HCT116 (cell line): ENCODE measurements around the gene MUSTN1. TPM values are rescaled to one million over a fixed set of nuclear protein-coding genes. Genes with fewer than 3 reads are reported as not detected.

Experiments
- ATAC-seq: fragments of 200-7000 bp; cut with Tn5 transposase; 2 replicates; pipeline ENCODE4 v1.9.1; 2020; ENCODE audit warnings: mild to moderate bottlenecking, moderate library complexity
- BruUV-seq: library from RNA; stranded (reverse); fragments of 400-500 nt; replicated peaks from 2 replicates; lab custom pipeline; 2021; lab: Mats Ljungman, UMichigan
- CTCF ChIA-PET: fragments of 300-600 bp; sonication (Branson Sonifier 250); formaldehyde crosslinking; loops from one replicate; lab custom pipeline; 2021; ENCODE audit warnings: antibody characterized with exemption; lab: Charles Lee
- POLR2A ChIA-PET: fragments of 300-600, 350-600 bp; sonication (Branson Sonifier 250); formaldehyde crosslinking; loops from one replicate; lab custom pipeline; 2021; ENCODE audit warnings: antibody characterized with exemption; lab: Charles Lee
- RAD21 ChIA-PET, 2 experiments: fragments of 300-600 bp; sonication (Branson Sonifier 250); formaldehyde crosslinking; loops; one replicate each; lab custom pipeline; 2023; ENCODE audit warnings: low total read pairs in 2 of 2; ENCODE audit not compliant: uncharacterized antibody in 2 of 2, unreplicated experiment in 2 of 2, low non-redundant PET in 1 of 2; lab: Charles Lee
- DNase-seq: peaks from one replicate; pipeline ENCODE4 v3.0.0-alpha.2; 2010; ENCODE audit warnings: low read depth, low spot score
- H2AFZ ChIP-seq: fragments of 200-600 bp; shearing (Covaris generic), sonication (generic); 2 replicates; pipeline ENCODE4 v1.6.1; 2017; ENCODE audit warnings: low read depth, mixed run types, mixed read lengths, antibody characterized with exemption, low read length; ENCODE audit not compliant: poor library complexity, severe bottlenecking
- H3K27ac ChIP-seq: 2 replicates; pipeline ENCODE4 v1.5.1; 2012; ENCODE audit warnings: low read depth, low read length
- H3K27me3 ChIP-seq: fragments of 200-600 bp; sonication (generic); 2 replicates; pipeline ENCODE4 v1.6.1; 2016; ENCODE audit warnings: mixed run types, low read length, mixed read lengths; ENCODE audit not compliant: insufficient read depth
- H3K36me3 ChIP-seq, 2 experiments: fragments of 200-500 bp in 1 of 2; fragments of 200-600 bp in 1 of 2; sonication (Bioruptor generic) in 1 of 2; sonication (generic) in 1 of 2; 2 replicates each; pipeline versions ENCODE4 v1.5.1 to v1.6.1; 2014 to 2016; ENCODE audit warnings: low read length in 2 of 2, inconsistent platforms in 1 of 2, mixed read lengths in 1 of 2, mixed run types in 1 of 2; ENCODE audit not compliant: insufficient read depth in 2 of 2, control insufficient read depth in 1 of 2
- H3K4me1 ChIP-seq, 2 experiments: fragments of 200-600 bp in 1 of 2; sonication (generic) in 1 of 2; 2 replicates each; pipeline versions ENCODE4 v1.5.1 to v1.6.1; 2012 to 2017; ENCODE audit warnings: low read length in 2 of 2, inconsistent platforms in 1 of 2, mild to moderate bottlenecking in 1 of 2, mixed read lengths in 1 of 2, mixed run types in 1 of 2, moderate library complexity in 1 of 2; ENCODE audit not compliant: insufficient read depth in 2 of 2, control insufficient read depth in 1 of 2
- H3K4me2 ChIP-seq: fragments of 200-600 bp; sonication (generic); 2 replicates; pipeline ENCODE4 v1.6.1; 2017; ENCODE audit warnings: mixed run types, low read length, mixed read lengths
- H3K4me3 ChIP-seq, 2 experiments: fragments of 200-600 bp in 1 of 2; sonication (generic) in 1 of 2; replicated peaks in 1 of 2; 2 replicates each; pipeline ENCODE4 v1.5.1; 2011 to 2016; ENCODE audit warnings: low read length in 2 of 2, control low read depth in 1 of 2, low read depth in 1 of 2, mild to moderate bottlenecking in 1 of 2, mixed read lengths in 1 of 2, mixed run types in 1 of 2
- H3K79me2 ChIP-seq: fragments of 200-600 bp; sonication (generic); 2 replicates; pipeline ENCODE4 v1.6.1; 2017; ENCODE audit warnings: mild to moderate bottlenecking, mixed run types, low read length, moderate library complexity, mixed read lengths; ENCODE audit not compliant: insufficient read depth
- H3K9ac ChIP-seq: fragments of 200-600 bp; sonication (generic); 2 replicates; pipeline ENCODE4 v1.6.1; 2016; ENCODE audit warnings: low read length, mixed read lengths
- H3K9me2 ChIP-seq: fragments of 200-600 bp; sonication (generic), shearing (Covaris generic); 2 replicates; pipeline ENCODE4 v1.6.1; 2017; ENCODE audit warnings: mixed run types, mild to moderate bottlenecking, moderate library complexity; ENCODE audit not compliant: insufficient read depth
- H3K9me3 ChIP-seq, 2 experiments: fragments of 200-500 bp in 1 of 2; fragments of 200-600 bp in 1 of 2; sonication (Bioruptor generic) in 1 of 2; sonication (generic) in 1 of 2; 2 replicates each; pipeline ENCODE4 v1.6.1; 2014 to 2017; ENCODE audit warnings: low read length in 2 of 2, mixed read lengths in 2 of 2, inconsistent platforms in 1 of 2, low read depth in 1 of 2, mild to moderate bottlenecking in 1 of 2, mixed run types in 1 of 2, moderate library complexity in 1 of 2; ENCODE audit not compliant: control insufficient read depth in 1 of 2, insufficient read depth in 1 of 2
- H4K20me1 ChIP-seq: fragments of 200-600 bp; sonication (generic), shearing (Covaris generic); 2 replicates; pipeline ENCODE4 v1.6.1; 2017; ENCODE audit warnings: mixed run types, mild to moderate bottlenecking, moderate library complexity; ENCODE audit not compliant: insufficient read depth
- EGR1 ChIP-seq: IDR thresholded peaks from 2 replicates; pipeline ENCODE4 v1.6.1; 2012; ENCODE audit warnings: low read depth
- ELF1 ChIP-seq: IDR thresholded peaks from 2 replicates; pipeline ENCODE4 v1.6.1; 2012; ENCODE audit warnings: low read depth, borderline replicate concordance
- FOSL1 ChIP-seq: IDR thresholded peaks from 2 replicates; pipeline ENCODE4 v1.6.1; 2012; ENCODE audit warnings: low read depth
- SIN3A ChIP-seq: IDR thresholded peaks from 2 replicates; pipeline ENCODE4 v1.6.1; 2012; ENCODE audit warnings: low read depth
- TCF7L2 ChIP-seq: IDR thresholded peaks from 2 replicates; pipeline ENCODE4 v1.7.0; 2011; ENCODE audit warnings: borderline replicate concordance, inconsistent platforms; ENCODE audit not compliant: insufficient read depth, insufficient read length; ENCODE audit errors: extremely low read depth
- ZFX ChIP-seq: fragments of 450-650 bp; IDR thresholded peaks from 2 replicates; pipeline ENCODE4 v1.6.1; 2017
- ZNF274 ChIP-seq: fragments of 200-500 bp; sonication (Bioruptor generic); IDR thresholded peaks from 2 replicates; pipeline ENCODE4 v1.6.1; 2014; ENCODE audit warnings: mild to moderate bottlenecking, low read depth, low read length, inconsistent platforms
- intact Hi-C: fragments of 100-400 bp; cut with micrococcal nuclease; formaldehyde crosslinking; loops from 2 replicates; pipeline ENCODE4 v1.10.0; 2022
- total RNA-seq: library from RNA; stranded (reverse); gene quantifications from one replicate; pipeline ENCODE4 v1.2.1, GENCODE V29; 2021; ENCODE audit not compliant: unreplicated experiment
- TF ChIP-seq, protein P1 (sequence below): IDR thresholded peaks from 2 replicates; pipeline ENCODE4 v1.6.1; 2011; ENCODE audit warnings: mild to moderate bottlenecking, low read length, moderate library complexity; ENCODE audit not compliant: insufficient replicate concordance; ENCODE audit errors: extremely low read depth

Gene MUSTN1
- total RNA-seq, 1 experiment from 2014 or later = 0.44 TPM

DNA sequence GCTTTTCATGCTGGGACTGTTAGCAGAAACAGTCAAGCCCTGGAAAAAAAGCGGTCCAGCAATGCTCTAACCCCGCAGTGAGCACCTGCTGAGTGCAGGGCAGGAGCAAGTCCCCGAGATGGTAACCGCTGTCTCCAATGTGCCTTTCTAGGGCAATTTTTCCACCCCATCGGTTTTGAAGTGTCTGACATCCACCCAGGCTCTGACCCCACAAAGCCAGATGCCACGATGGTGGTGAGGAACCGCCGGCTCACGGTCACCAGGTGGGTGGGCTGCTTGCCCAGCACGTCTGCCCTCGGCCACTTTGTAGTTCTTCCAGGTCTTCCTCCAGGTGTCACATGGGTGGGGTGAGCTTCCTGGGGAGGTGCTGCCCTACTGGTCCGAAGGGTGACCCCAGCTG lies 43.5 kb downstream of the MUSTN1 start:
- ATAC-seq = no peak
- no peak overlapping the region for H3K27ac ChIP-seq
- H3K4me3 ChIP-seq = no peak overlapping the region
- H3K9ac ChIP-seq = no peak overlapping the region
- no peaks in the 10 kb centered on the region for H4K20me1 ChIP-seq
- no peaks in the 10 kb centered on the region for H3K9me2 ChIP-seq
- POLR2A ChIA-PET = no interaction called here
- no peaks in the 10 kb centered on the region for H3K27me3 ChIP-seq
- CTCF ChIA-PET = no interaction called here
- no peaks in the 10 kb centered on the region for H3K79me2 ChIP-seq
- no peak overlapping the region for H2AFZ ChIP-seq
- no peaks in the 10 kb centered on the region for H3K9me3 ChIP-seq
- no peak for DNase-seq
- no peak for TF ChIP-seq FOSL1
- TF ChIP-seq ZNF274 = no peak
- TF ChIP-seq ELF1 = no peak
- TF ChIP-seq, protein P1, sequence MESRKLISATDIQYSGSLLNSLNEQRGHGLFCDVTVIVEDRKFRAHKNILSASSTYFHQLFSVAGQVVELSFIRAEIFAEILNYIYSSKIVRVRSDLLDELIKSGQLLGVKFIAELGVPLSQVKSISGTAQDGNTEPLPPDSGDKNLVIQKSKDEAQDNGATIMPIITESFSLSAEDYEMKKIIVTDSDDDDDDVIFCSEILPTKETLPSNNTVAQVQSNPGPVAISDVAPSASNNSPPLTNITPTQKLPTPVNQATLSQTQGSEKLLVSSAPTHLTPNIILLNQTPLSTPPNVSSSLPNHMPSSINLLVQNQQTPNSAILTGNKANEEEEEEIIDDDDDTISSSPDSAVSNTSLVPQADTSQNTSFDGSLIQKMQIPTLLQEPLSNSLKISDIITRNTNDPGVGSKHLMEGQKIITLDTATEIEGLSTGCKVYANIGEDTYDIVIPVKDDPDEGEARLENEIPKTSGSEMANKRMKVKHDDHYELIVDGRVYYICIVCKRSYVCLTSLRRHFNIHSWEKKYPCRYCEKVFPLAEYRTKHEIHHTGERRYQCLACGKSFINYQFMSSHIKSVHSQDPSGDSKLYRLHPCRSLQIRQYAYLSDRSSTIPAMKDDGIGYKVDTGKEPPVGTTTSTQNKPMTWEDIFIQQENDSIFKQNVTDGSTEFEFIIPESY = no peak
- no peak overlapping the region for H3K4me2 ChIP-seq
- H3K36me3 ChIP-seq = no peaks in the 10 kb centered on the region
- H3K4me1 ChIP-seq = no peaks in the 10 kb centered on the region
- RAD21 ChIA-PET = interaction anchor here in 1 of 2 experiments (0.6 kb wide), 1 partner anchor 66 kb away, joined by 4 read pairs; no protein-coding TSS in a partner anchor
- intact Hi-C loops = no loop called here
- BruUV-seq = no TSS peak

DNA sequence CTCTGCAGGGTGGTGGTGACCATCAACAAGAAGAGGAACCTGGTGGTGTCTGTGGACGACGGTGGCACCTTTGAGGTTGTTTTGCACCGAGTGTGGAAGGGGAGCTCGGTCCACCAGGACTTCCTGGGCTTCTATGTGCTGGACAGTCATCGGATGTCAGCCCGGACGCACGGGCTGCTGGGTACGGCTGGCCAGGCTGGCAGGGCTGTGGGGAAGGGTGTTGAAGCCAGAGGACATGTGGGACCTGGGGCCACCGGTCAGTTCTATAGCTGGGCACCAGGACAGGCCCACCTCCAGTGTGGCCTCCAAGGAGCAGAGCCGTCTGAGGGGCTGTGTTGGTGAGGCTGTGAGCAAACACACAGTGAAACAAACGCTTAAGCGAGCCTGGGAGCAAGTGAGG lies 44.1 kb downstream of the MUSTN1 start:
- RAD21 ChIA-PET = no interaction called here
- Histone ChIP-seq H3K9me3 (no peaks in the 10 kb centered on the region), H3K4me2 (no peak overlapping the region), H3K4me3 (no peak overlapping the region), H3K27ac (no peak overlapping the region), H2AFZ (no peak overlapping the region), H3K4me1 (no peaks in the 10 kb centered on the region), H4K20me1 (no peaks in the 10 kb centered on the region), H3K79me2 (no peaks in the 10 kb centered on the region), H3K9ac (no peak overlapping the region), H3K36me3 (no peaks in the 10 kb centered on the region), H3K27me3 (no peaks in the 10 kb centered on the region), H3K9me2 (no peaks in the 10 kb centered on the region)
- DNase-seq (no peak), ATAC-seq (no peak)
- no TSS peak for BruUV-seq
- intact Hi-C loops = no loop called here
- CTCF ChIA-PET = interaction anchor here (1.7 kb wide), 1 partner anchor 8 kb away, joined by 4 read pairs; no protein-coding TSS in a partner anchor
- POLR2A ChIA-PET = no interaction called here
- TF ChIP-seq TCF7L2 = no peak
- TF ChIP-seq EGR1 = no peak
- no peak for TF ChIP-seq SIN3A
- no peak for TF ChIP-seq ELF1
- no peak for TF ChIP-seq ZFX
